ENCODE results near the gene ZNF740.

The ZNF740 gene

DNA sequence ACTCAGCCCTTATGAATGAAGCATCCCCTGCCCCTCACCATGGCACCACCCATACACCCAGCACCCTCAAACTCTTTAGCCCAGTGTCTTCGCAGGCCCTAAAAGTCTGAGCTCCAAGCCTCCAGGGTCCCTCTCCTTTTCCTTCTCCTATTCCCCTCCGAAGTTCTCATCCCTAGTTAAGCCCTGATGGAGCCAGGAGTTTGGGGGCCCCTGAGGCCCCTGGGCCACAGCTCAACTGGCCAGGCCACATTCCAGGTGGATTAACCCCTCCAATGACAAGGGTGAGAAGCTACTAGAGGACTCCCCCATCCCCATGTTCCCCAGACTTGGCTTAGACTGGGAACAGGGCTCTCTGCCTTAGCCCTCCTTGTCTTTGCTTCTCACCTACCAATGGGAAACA, 48.9 kb downstream of the ZNF740 start:
- DNase-seq (ENCODE audit: low read depth, low spot score) = no peak
- no peaks in the 10 kb centered on the region for H3K9me3 ChIP-seq (ENCODE audit: insufficient read depth, low read length)
- H3K4me3 ChIP-seq (ENCODE audit: insufficient read length, low read depth) = no peak overlapping the region
- H3K27me3 ChIP-seq (ENCODE audit: insufficient read depth, insufficient read length) = no peaks in the 10 kb centered on the region
- no peak overlapping the region for H3K9ac ChIP-seq (ENCODE audit: insufficient read length, low read depth)
- no peaks in the 10 kb centered on the region for H3K36me3 ChIP-seq (ENCODE audit: insufficient read depth, insufficient read length, low read length)
- TF ChIP-seq SUZ12 (IDR thresholded peaks at IDR 0.05; ENCODE audit: extremely low read depth, insufficient read depth, insufficient read length) (no peak), YY1 (IDR thresholded peaks at IDR 0.05; ENCODE audit: insufficient read depth, insufficient read length) (no peak), ZNF274 (IDR thresholded peaks at IDR 0.05; ENCODE audit: low read depth, low read length) (no peak)
- peaks cover 29% of the 10 kb centered on the region for H3K4me1 ChIP-seq (ENCODE audit: insufficient read depth, insufficient read length)

DNA sequence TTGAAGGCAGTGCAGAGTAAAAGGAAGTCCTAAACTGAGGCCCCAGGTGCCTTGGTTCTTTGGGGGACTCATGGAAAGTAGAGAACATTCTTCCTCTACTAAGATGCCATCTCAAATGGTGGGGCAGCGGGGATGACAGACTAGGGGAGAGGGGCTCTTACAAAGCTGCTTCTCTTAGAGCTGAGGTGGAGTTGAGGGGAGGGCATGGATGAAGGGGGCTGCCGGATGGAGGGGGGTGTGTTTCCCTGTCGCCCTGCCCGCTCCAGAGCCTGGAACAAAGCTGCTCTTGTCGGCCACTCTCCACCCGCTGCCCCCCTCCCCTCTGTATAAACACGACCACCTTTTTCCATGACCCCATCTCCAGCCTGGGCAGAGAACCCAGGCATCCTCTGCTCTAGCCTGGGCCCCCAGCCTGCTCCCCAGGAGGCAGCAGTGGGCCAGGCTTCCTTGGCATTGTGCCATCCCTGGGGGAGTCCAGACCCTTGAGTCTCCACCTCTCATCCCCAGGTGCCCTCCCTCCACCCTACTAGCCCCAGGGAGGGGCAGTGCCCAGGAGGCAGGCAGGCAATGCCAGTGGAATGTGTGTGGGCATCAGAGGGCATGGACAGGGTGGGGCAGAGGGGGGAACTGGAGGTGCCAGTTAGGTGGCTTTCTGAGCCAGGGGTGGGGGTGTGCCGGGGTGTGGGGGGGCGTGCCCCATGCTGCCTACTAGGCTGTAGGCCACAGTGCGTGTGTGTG, 49.8 kb downstream of the ZNF740 start:
- H3K4me3 ChIP-seq (ENCODE audit: insufficient read length, low read depth) = no peak overlapping the region
- no peaks in the 10 kb centered on the region for H3K9me3 ChIP-seq (ENCODE audit: insufficient read depth, low read length)
- peaks cover 29% of the 10 kb centered on the region for H3K4me1 ChIP-seq (ENCODE audit: insufficient read depth, insufficient read length)
- TF ChIP-seq SUZ12 (IDR thresholded peaks at IDR 0.05; ENCODE audit: extremely low read depth, insufficient read depth, insufficient read length) (no peak), YY1 (IDR thresholded peaks at IDR 0.05; ENCODE audit: insufficient read depth, insufficient read length) (no peak), ZNF274 (IDR thresholded peaks at IDR 0.05; ENCODE audit: low read depth, low read length) (no peak)
- no peaks in the 10 kb centered on the region for H3K27me3 ChIP-seq (ENCODE audit: insufficient read depth, insufficient read length)
- H3K36me3 ChIP-seq (ENCODE audit: insufficient read depth, insufficient read length, low read length) = no peaks in the 10 kb centered on the region
- H3K9ac ChIP-seq (ENCODE audit: insufficient read length, low read depth) = no peak overlapping the region
- DNase-seq (ENCODE audit: low read depth, low spot score) = no peak

DNA sequence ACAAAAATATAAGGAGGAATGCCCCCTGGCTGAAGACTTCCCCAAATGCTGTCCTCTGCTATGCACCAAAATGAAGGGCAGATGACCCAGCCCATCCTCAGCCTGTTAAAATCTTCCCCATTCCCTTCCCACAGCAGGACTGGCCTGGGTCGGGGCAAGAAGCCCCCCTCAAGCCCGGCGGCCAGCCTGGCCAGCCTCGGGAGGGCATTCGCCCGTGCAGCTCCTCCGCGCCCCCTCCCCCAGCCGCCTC, 51.1 kb downstream of the ZNF740 start:
- no peaks in the 10 kb centered on the region for H3K9me3 ChIP-seq (ENCODE audit: insufficient read depth, low read length)
- no peak for TF ChIP-seq YY1 (IDR thresholded peaks at IDR 0.05; ENCODE audit: insufficient read depth, insufficient read length)
- TF ChIP-seq ZNF274 (IDR thresholded peaks at IDR 0.05; ENCODE audit: low read depth, low read length) = no peak
- TF ChIP-seq SUZ12 (IDR thresholded peaks at IDR 0.05; ENCODE audit: extremely low read depth, insufficient read depth, insufficient read length) = no peak
- H3K9ac ChIP-seq (ENCODE audit: insufficient read length, low read depth) = peak overlapping the region; percentile 46
- peak overlapping the region; percentile 37 for H3K4me3 ChIP-seq (ENCODE audit: insufficient read length, low read depth)
- H3K27me3 ChIP-seq (ENCODE audit: insufficient read depth, insufficient read length) = no peaks in the 10 kb centered on the region
- peaks cover 36% of the 10 kb centered on the region for H3K4me1 ChIP-seq (ENCODE audit: insufficient read depth, insufficient read length)
- no peak for DNase-seq (ENCODE audit: low read depth, low spot score)
- H3K36me3 ChIP-seq (ENCODE audit: insufficient read depth, insufficient read length, low read length) = no peaks in the 10 kb centered on the region

DNA sequence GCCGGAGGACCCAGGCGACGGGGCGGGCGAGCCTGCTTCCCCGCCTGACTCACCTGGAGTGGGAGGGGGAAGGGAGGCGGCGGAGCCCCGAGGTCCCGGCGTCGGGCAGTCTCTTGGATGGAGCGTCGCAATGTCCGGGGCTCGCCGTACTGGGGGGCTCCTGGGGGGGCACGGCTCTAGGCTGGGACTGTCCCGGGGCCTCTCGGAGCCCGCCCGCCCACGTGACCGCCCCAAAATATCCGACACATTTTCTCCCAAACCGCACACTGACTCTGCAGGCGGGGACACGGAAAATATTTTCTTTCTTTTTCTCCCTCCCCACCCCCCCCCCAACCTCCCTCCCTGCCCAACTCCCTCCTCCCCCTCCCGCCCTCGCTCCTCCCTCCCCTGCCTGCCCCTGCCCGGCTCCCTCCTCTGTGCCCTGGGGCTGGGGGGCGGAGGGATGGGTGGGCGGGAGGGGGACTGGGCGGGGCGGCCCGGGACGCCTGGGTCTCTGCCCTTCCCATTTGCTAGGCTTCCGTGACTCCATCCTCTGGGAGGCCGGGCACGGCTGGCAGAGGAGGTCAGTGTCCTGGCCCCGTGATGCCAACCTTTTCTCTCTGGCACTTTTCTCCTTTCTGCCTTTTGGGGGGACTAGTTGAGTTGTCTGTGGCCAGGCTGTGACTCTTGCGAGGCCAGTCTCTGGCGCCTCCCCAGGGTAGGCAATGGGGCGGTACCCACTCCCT, 51.6 kb downstream of the ZNF740 start, which contains the start of gene RARG:
Gene RARG, minus strand, starts transcription at position 289 of the 725 bp plus-strand sequence. CDS start 4,664 bp downstream, outside the sequence.
- H3K4me1 ChIP-seq (ENCODE audit: insufficient read depth, insufficient read length) = peaks cover 36% of the 10 kb centered on the region
- peak within 1 kb of the TSS; percentile 42 for H3K4me3 ChIP-seq (ENCODE audit: insufficient read length, low read depth)
- TF ChIP-seq YY1 (IDR thresholded peaks at IDR 0.05; ENCODE audit: insufficient read depth, insufficient read length) (no peak), SUZ12 (IDR thresholded peaks at IDR 0.05; ENCODE audit: extremely low read depth, insufficient read depth, insufficient read length) (no peak), ZNF274 (IDR thresholded peaks at IDR 0.05; ENCODE audit: low read depth, low read length) (no peak)
- peak within 1 kb of the TSS; percentile 46 for H3K9ac ChIP-seq (ENCODE audit: insufficient read length, low read depth)
- no peaks in the 10 kb centered on the region for H3K27me3 ChIP-seq (ENCODE audit: insufficient read depth, insufficient read length)
- no peaks in the 10 kb centered on the region for H3K9me3 ChIP-seq (ENCODE audit: insufficient read depth, low read length)
- no peak for DNase-seq (ENCODE audit: low read depth, low spot score)
- H3K36me3 ChIP-seq (ENCODE audit: insufficient read depth, insufficient read length, low read length) = no peaks in the 10 kb centered on the region

DNA sequence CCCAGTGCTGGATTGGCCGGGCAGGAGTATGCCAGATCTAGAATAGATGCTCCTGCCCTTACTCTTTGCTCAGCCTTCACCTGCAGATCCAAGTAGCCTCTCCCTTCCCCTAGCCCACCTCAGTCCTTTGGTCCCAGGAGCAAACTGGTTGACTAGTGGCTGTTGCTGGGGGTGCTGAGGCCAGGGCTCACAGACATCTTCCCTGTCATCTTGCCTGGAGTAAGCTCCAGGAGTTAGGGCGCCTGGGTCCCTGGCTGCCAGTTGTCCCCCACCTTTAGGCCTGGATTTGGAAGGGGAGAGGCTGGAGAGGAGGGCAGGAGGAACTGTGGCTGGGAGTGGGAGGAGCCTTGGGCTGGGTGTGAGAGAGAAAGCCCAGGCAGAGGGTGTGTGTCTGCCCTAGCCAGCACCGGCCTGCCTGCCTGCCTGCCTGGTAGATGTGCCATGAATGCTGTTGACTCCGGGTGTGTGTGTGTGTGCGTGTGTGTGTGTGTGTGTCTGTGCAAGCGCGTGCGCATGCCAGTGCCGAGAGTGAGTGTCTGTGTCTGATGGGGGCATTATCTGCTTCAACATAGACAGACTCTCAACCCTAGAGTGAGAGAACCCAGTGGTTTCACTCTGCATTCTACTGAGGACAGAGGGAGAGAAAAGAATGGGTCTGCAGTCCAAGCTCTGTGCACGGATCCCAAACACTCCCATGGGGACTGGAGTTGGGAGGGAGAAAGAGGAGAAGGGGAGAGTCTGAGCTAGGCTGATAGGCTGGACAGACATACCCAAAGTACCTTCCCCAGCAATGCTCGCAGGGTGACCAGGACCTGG, 52.3 kb downstream of the ZNF740 start:
- Histone ChIP-seq H3K36me3 (ENCODE audit: insufficient read depth, insufficient read length, low read length) (no peaks in the 10 kb centered on the region), H3K9ac (ENCODE audit: insufficient read length, low read depth) (peak overlapping the region; percentile 37), H3K4me1 (ENCODE audit: insufficient read depth, insufficient read length) (peaks cover 36% of the 10 kb centered on the region), H3K9me3 (ENCODE audit: insufficient read depth, low read length) (no peaks in the 10 kb centered on the region), H3K27me3 (ENCODE audit: insufficient read depth, insufficient read length) (no peaks in the 10 kb centered on the region), H3K4me3 (ENCODE audit: insufficient read length, low read depth) (peak overlapping the region; percentile 42)
- no peak for TF ChIP-seq ZNF274 (IDR thresholded peaks at IDR 0.05; ENCODE audit: low read depth, low read length)
- TF ChIP-seq YY1 (IDR thresholded peaks at IDR 0.05; ENCODE audit: insufficient read depth, insufficient read length) = no peak
- TF ChIP-seq SUZ12 (IDR thresholded peaks at IDR 0.05; ENCODE audit: extremely low read depth, insufficient read depth, insufficient read length) = no peak
- no peak for DNase-seq (ENCODE audit: low read depth, low spot score)

DNA sequence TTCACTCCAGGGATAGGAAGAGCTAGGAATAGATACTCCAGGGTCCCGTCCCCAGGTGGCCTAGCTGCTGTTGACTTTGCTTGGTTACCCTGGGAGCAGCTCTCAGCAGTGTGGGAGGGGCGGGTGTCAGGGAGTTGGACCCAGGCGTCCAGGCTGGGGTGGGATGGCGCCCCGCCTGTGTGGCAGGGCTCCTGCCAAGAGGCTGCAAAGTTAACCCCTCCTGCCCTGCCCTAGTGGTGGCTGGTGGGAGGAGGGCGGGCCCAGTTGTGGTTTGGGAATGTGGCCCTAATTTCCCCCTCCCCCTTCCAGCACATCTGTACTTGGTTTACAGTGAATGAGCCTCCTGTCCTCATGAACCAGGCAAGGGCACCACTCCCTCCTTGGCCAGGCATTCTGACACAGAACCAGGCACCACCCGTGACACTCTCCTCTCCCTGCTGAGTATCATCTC, 53.2 kb downstream of the ZNF740 start:
- Histone ChIP-seq H3K36me3 (ENCODE audit: insufficient read depth, insufficient read length, low read length) (no peaks in the 10 kb centered on the region), H3K27me3 (ENCODE audit: insufficient read depth, insufficient read length) (no peaks in the 10 kb centered on the region), H3K4me1 (ENCODE audit: insufficient read depth, insufficient read length) (peaks cover 36% of the 10 kb centered on the region), H3K4me3 (ENCODE audit: insufficient read length, low read depth) (no peak overlapping the region), H3K9me3 (ENCODE audit: insufficient read depth, low read length) (no peaks in the 10 kb centered on the region), H3K9ac (ENCODE audit: insufficient read length, low read depth) (peak overlapping the region; percentile 57)
- TF ChIP-seq SUZ12 (IDR thresholded peaks at IDR 0.05; ENCODE audit: extremely low read depth, insufficient read depth, insufficient read length) (no peak), YY1 (IDR thresholded peaks at IDR 0.05; ENCODE audit: insufficient read depth, insufficient read length) (no peak), ZNF274 (IDR thresholded peaks at IDR 0.05; ENCODE audit: low read depth, low read length) (no peak)
- DNase-seq (ENCODE audit: low read depth, low spot score) = no peak
